Spleen (tissue), 11 donors: ENCODE measurements around the gene RBM5. TPM values are rescaled to one million over a fixed set of nuclear protein-coding genes. Genes with fewer than 3 reads are reported as not detected.
"Not testable (repeated sequence)": the region's sequence is repeated elsewhere in the genome, so short reads cannot be mapped to it uniquely, and the experiment has no call there.

ENCODE experiments used
- DNase-seq: peaks from one replicate; pipeline ENCODE4 v3.0.0-alpha.2; 2020
- H3K27ac ChIP-seq, 8 donors: fragments of 200-600 bp; sonication (generic) in 7 of 8; 1 replicate in 4 of 8; 2 replicates in 4 of 8; pipeline versions ENCODE4 v1.5.0 to v1.8.0; 2016 to 2021; ENCODE audit warnings: inconsistent platforms in 4 of 8, mild to moderate bottlenecking in 4 of 8, moderate library complexity in 1 of 8
- H3K27me3 ChIP-seq, 7 donors: fragments of 200-600 bp; sonication (generic) in 6 of 7; replicated peaks in 1 of 7; 1 replicate in 4 of 7; 2 replicates in 3 of 7; pipeline versions ENCODE4 v1.5.0 to v1.8.0; 2016 to 2021; ENCODE audit warnings: inconsistent platforms in 3 of 7, mild to moderate bottlenecking in 1 of 7
- H3K36me3 ChIP-seq, 6 donors: fragments of 200-600 bp; sonication (generic) in 5 of 6; 1 replicate in 4 of 6; 2 replicates in 2 of 6; pipeline versions ENCODE4 v1.5.0 to v1.8.0; 2016 to 2021; ENCODE audit warnings: inconsistent platforms in 2 of 6
- H3K4me1 ChIP-seq, 6 donors: fragments of 200-600 bp; sonication (generic) in 5 of 6; 1 replicate in 3 of 6; 2 replicates in 3 of 6; pipeline versions ENCODE4 v1.5.0 to v1.8.0; 2016 to 2021; ENCODE audit warnings: inconsistent platforms in 3 of 6
- H3K4me3 ChIP-seq, 8 donors: fragments of 200-600 bp; sonication (generic) in 7 of 8; 1 replicate in 4 of 8; 2 replicates in 4 of 8; pipeline versions ENCODE4 v1.5.0 to v1.8.0; 2016 to 2021; ENCODE audit warnings: inconsistent platforms in 4 of 8, mild to moderate bottlenecking in 4 of 8, moderate library complexity in 2 of 8
- H3K9me3 ChIP-seq, 8 donors: fragments of 200-600 bp; sonication (generic) in 7 of 8; 1 replicate in 4 of 8; 2 replicates in 4 of 8; pipeline versions ENCODE4 v1.5.0 to v1.8.0; 2016 to 2021; ENCODE audit warnings: inconsistent platforms in 4 of 8
- CTCF ChIP-seq, 11 experiments: fragments of 200-600 bp in 7 of 11; fragments of 450-650 bp in 4 of 11; sonication (generic) in 4 of 11; IDR thresholded peaks in 8 of 11; conservative IDR thresholded peaks in 3 of 11; 1 replicate in 7 of 11; 2 replicates in 4 of 11; pipeline versions ENCODE4 v1.4.0 to v1.8.0; 2016 to 2021; ENCODE audit warnings: antibody characterized with exemption in 11 of 11, inconsistent platforms in 4 of 11, mild to moderate bottlenecking in 1 of 11
- POLR2A ChIP-seq, 3 donors: fragments of 450-650 bp; IDR thresholded peaks; one replicate each; pipeline ENCODE4 v1.5.1; 2017; ENCODE audit warnings: antibody characterized with exemption in 3 of 3, mild to moderate bottlenecking in 1 of 3
- POLR2AphosphoS5 ChIP-seq, 3 donors: sonication (generic); formaldehyde crosslinking; IDR thresholded peaks; one replicate each; pipeline ENCODE4 v1.5.1; 2017; ENCODE audit warnings: antibody characterized with exemption in 3 of 3
- WGBS, 5 donors: extraction: QIAGEN DNeasy Blood & Tissue Kit in 3 of 5; methylation state at CpG; one replicate each; pipeline versions ENCODE4 v1.1.5 to v1.1.7; 2013 to 2018; 5-methylcytosine and 5-hydroxymethylcytosine counted together
- intact Hi-C: fragments of 100-400 bp; cut with DNase I; formaldehyde crosslinking; loops from one replicate; pipeline ENCODE4 v1.15.0; 2023; ENCODE audit warnings: low total_unique reads
- polyA plus RNA-seq, 3 donors: library from polyadenylated mRNA; stranded (reverse); fragments of 200-250 nt; gene quantifications; one replicate each; pipeline ENCODE4 v1.2.1, GENCODE V29; 2013
- total RNA-seq, 7 donors: library from RNA; depleted of rRNA in 3 of 7; stranded (reverse); fragments of >200 nt in 3 of 7; fragmentation: NEBNext Ultra II Directional in 4 of 7; extraction: Animal tissue kit (Norgen Biotek cat#: 25700) in 4 of 7; gene quantifications; one replicate each; pipeline versions ENCODE4 v1.1.0 to v1.2.1, GENCODE V29; 2016 to 2021
- donor health status: healthy with polysubstance abuse.
- donor health status: DM: no; HTN: no; CAD: no; lungs with moderate emphysema.
- donor health status: DM: no; HTN: no; CAD: no.
- donor health status: Bipolar disorder and iron deficiency.
- donor health status: healthy.
- donor health status: DM: no; HTN: no; CAD: no.
- donor health status: DM: yes; HTN: yes; CAD: no.

RBM5 gene
- total and polyA plus RNA-seq, 10 donors = 79.2 to 381 (median 234) TPM

GRCh38 chr3:50057756-50058155 is 31.0 kb upstream of the RBM5 start:
- no peaks in the 10 kb centered on the region for H3K27me3 ChIP-seq
- no peak for DNase-seq
- no peak for TF ChIP-seq POLR2AphosphoS5 (IDR thresholded peaks at IDR 0.05)
- TF ChIP-seq POLR2A (IDR thresholded peaks at IDR 0.05) = no peak
- TF ChIP-seq CTCF (IDR thresholded peaks at IDR 0.05 in 8 of 11, conservative IDR thresholded peaks at IDR 0.05 in 3 of 11) = no peak
- no peaks in the 10 kb centered on the region for H3K4me1 ChIP-seq
- 91 to 98% (median 96%) methylated on average over 6 of the region's 6 CpGs for WGBS, 5 donors
- H3K9me3 ChIP-seq = no peaks in the 10 kb centered on the region
- no peak overlapping the region for H3K27ac ChIP-seq
- H3K36me3 ChIP-seq = peaks cover 10 to 100% (median 78%) of the 10 kb centered on the region in 6 donors
- intact Hi-C loops = no loop called here
- no peak overlapping the region for H3K4me3 ChIP-seq

GRCh38 chr3:50068134-50068533 is 20.6 kb upstream of the RBM5 start:
- Histone ChIP-seq H3K4me3 (no peak overlapping the region), H3K36me3 (peaks cover 2 to 100% (median 98%) of the 10 kb centered on the region in 6 donors), H3K27me3 (no peaks in the 10 kb centered on the region), H3K4me1 (no peaks in the 10 kb centered on the region), H3K9me3 (no peaks in the 10 kb centered on the region), H3K27ac (no peak overlapping the region)
- TF ChIP-seq CTCF (IDR thresholded peaks at IDR 0.05 in 8 of 11, conservative IDR thresholded peaks at IDR 0.05 in 3 of 11) = no peak
- TF ChIP-seq POLR2A (IDR thresholded peaks at IDR 0.05) = no peak
- no peak for TF ChIP-seq POLR2AphosphoS5 (IDR thresholded peaks at IDR 0.05)
- intact Hi-C loops = no loop called here
- DNase-seq = no peak
- 87 to 99% (median 90%) methylated on average over 2 of the region's 2 CpGs for WGBS, 5 donors

GRCh38 chr3:50078091-50078490 is 10.6 kb upstream of the RBM5 start:
- H3K27me3 ChIP-seq = no peaks in the 10 kb centered on the region
- H3K9me3 ChIP-seq = no peaks in the 10 kb centered on the region
- TF ChIP-seq POLR2AphosphoS5 (IDR thresholded peaks at IDR 0.05) (no peak), POLR2A (IDR thresholded peaks at IDR 0.05) (no peak), CTCF (IDR thresholded peaks at IDR 0.05 in 8 of 11, conservative IDR thresholded peaks at IDR 0.05 in 3 of 11) (no peak)
- H3K4me3 ChIP-seq = no peak overlapping the region
- intact Hi-C loops = no loop called here
- peaks cover 6 to 38% (median 14%) of the 10 kb centered on the region in 6 donors for H3K4me1 ChIP-seq
- 88 to 100% (median 92%) methylated on average over 1 of the region's 1 CpG for WGBS, 5 donors
- peak overlapping the region in 4 of 8 donors; percentile 23 to 45 (median 28) for H3K27ac ChIP-seq
- no peak for DNase-seq
- H3K36me3 ChIP-seq = peaks cover 0 to 55% (median 47%) of the 10 kb centered on the region in 6 donors

GRCh38 chr3:50078622-50079021 is 10.1 kb upstream of the RBM5 start:
- no peak for DNase-seq
- 5 to 32% (median 11%) methylated on average over 1 of the region's 1 CpG for WGBS, 5 donors
- peaks cover 0 to 49% (median 42%) of the 10 kb centered on the region in 6 donors for H3K36me3 ChIP-seq
- peak overlapping the region in 4 of 8 donors; percentile 23 to 45 (median 28) for H3K27ac ChIP-seq
- no peak overlapping the region for H3K4me3 ChIP-seq
- H3K9me3 ChIP-seq = no peaks in the 10 kb centered on the region
- no peaks in the 10 kb centered on the region for H3K27me3 ChIP-seq
- intact Hi-C loops = no loop called here
- peaks cover 6 to 41% (median 17%) of the 10 kb centered on the region in 6 donors for H3K4me1 ChIP-seq
- TF ChIP-seq POLR2A (IDR thresholded peaks at IDR 0.05) = no peak
- TF ChIP-seq POLR2AphosphoS5 (IDR thresholded peaks at IDR 0.05) = no peak
- no peak for TF ChIP-seq CTCF (IDR thresholded peaks at IDR 0.05 in 8 of 11, conservative IDR thresholded peaks at IDR 0.05 in 3 of 11)

GRCh38 chr3:50084951-50085350 is 3.8 kb upstream of the RBM5 start:
- H3K27me3 ChIP-seq, H3K36me3 ChIP-seq, H3K4me3 ChIP-seq, H3K9me3 ChIP-seq, H3K27ac ChIP-seq, DNase-seq, intact Hi-C loops: not testable (repeated sequence)
- 94 to 100% (median 97%) methylated on average over 2 to 19 of the region's 33 CpGs; no CpG with 5 or more reads in 1 of the 5 donors for WGBS, 5 donors
- H3K4me1 ChIP-seq = peaks cover 10 to 34% (median 24%) of the 10 kb centered on the region in 6 donors
